Ishikawa (cell line): ENCODE results near the gene NR1H4.

ENCODE experiments used
- CEBPB ChIP-seq: IDR thresholded peaks from 2 replicates; pipeline ENCODE4 v1.6.1; 2012
- CREB1 ChIP-seq: IDR thresholded peaks from 2 replicates; pipeline ENCODE4 v1.6.1; 2012; ENCODE audit warnings: low read depth
- EGR1 ChIP-seq: IDR thresholded peaks from 2 replicates; pipeline ENCODE4 v1.6.1; 2012
- EP300 ChIP-seq: IDR thresholded peaks from 2 replicates; pipeline ENCODE4 v1.6.1; 2012; ENCODE audit warnings: borderline replicate concordance
- FOXM1 ChIP-seq: IDR thresholded peaks from 2 replicates; pipeline ENCODE4 v1.6.1; 2012; ENCODE audit warnings: low read depth, borderline replicate concordance
- MAX ChIP-seq: IDR thresholded peaks from 2 replicates; pipeline ENCODE4 v1.6.1; 2012
- NFIC ChIP-seq: IDR thresholded peaks from 2 replicates; pipeline ENCODE4 v1.6.1; 2012
- RAD21 ChIP-seq: IDR thresholded peaks from 2 replicates; pipeline ENCODE4 v1.6.1; 2012; ENCODE audit warnings: low read depth
- REST ChIP-seq: IDR thresholded peaks from 2 replicates; pipeline ENCODE4 v1.6.1; 2012; ENCODE audit warnings: low read depth, mild to moderate bottlenecking
- TAF1 ChIP-seq: IDR thresholded peaks from 2 replicates; pipeline ENCODE4 v1.6.1; 2012; ENCODE audit warnings: low read depth, mild to moderate bottlenecking
- TCF12 ChIP-seq: IDR thresholded peaks from 2 replicates; pipeline ENCODE4 v1.6.1; 2012; ENCODE audit warnings: low read depth
- TEAD4 ChIP-seq: IDR thresholded peaks from 2 replicates; pipeline ENCODE4 v1.6.1; 2012
- USF1 ChIP-seq: IDR thresholded peaks from 2 replicates; pipeline ENCODE4 v1.6.1; 2012
- YY1 ChIP-seq: IDR thresholded peaks from 2 replicates; pipeline ENCODE4 v1.6.1; 2012; ENCODE audit warnings: low read depth
- ZBTB7A ChIP-seq: IDR thresholded peaks from 2 replicates; pipeline ENCODE4 v1.6.1; 2012; ENCODE audit warnings: low read depth

NR1H4 gene

GRCh38 chr12:100565987-100566545 lies 92.4 kb downstream of the NR1H4 start:
- TF ChIP-seq YY1, result no peak
- no peak for TF ChIP-seq EP300
- no peak for TF ChIP-seq EGR1
- no peak for TF ChIP-seq NFIC
- TF ChIP-seq USF1, result no peak
- TF ChIP-seq MAX, result no peak
- no peak for TF ChIP-seq TAF1
- TF ChIP-seq CREB1, result no peak
- TF ChIP-seq ZBTB7A, result no peak
- TF ChIP-seq FOXM1, result no peak
- TF ChIP-seq RAD21, result no peak
- TF ChIP-seq REST, result no peak
- TF ChIP-seq CEBPB, result no peak
- TF ChIP-seq TCF12, result no peak
- TF ChIP-seq TEAD4, result no peak

GRCh38 chr12:100566887-100567637 lies 93.4 kb downstream of the NR1H4 start:
- TF ChIP-seq TAF1, result no peak
- no peak for TF ChIP-seq FOXM1
- TF ChIP-seq EGR1, result no peak
- TF ChIP-seq USF1, result no peak
- no peak for TF ChIP-seq TCF12
- TF ChIP-seq NFIC, result no peak
- TF ChIP-seq YY1, result no peak
- no peak for TF ChIP-seq TEAD4
- TF ChIP-seq REST, result no peak
- no peak for TF ChIP-seq CREB1
- TF ChIP-seq EP300, result no peak
- TF ChIP-seq MAX, result no peak
- TF ChIP-seq RAD21, result no peak
- no peak for TF ChIP-seq CEBPB
- TF ChIP-seq ZBTB7A, result no peak

GRCh38 chr12:100567945-100568344 lies 94.3 kb downstream of the NR1H4 start:
- TF ChIP-seq USF1 (no peak), EGR1 (no peak), RAD21 (no peak), REST (no peak), TCF12 (no peak), CREB1 (no peak), MAX (no peak), FOXM1 (no peak), NFIC (no peak), CEBPB (no peak), EP300 (no peak), TAF1 (no peak), TEAD4 (no peak), ZBTB7A (no peak), YY1 (no peak)

GRCh38 chr12:100572184-100572583 lies 98.5 kb downstream of the NR1H4 start:
- TF ChIP-seq TAF1 (no peak), EP300 (no peak), RAD21 (no peak), TEAD4 (no peak), USF1 (no peak), CREB1 (no peak), ZBTB7A (no peak), REST (no peak), NFIC (no peak), TCF12 (no peak), FOXM1 (no peak), EGR1 (no peak), YY1 (no peak), CEBPB (no peak)
